Activated naive CD4-positive, alpha-beta T cell treated with anti-CD3 and anti-CD28 coated beads for 36 hours (primary cell): ENCODE data around the gene SLC12A2. TPM values are rescaled to one million over a fixed set of nuclear protein-coding genes. Genes with fewer than 3 reads are reported as not detected.

Source experiments
- CTCF ChIA-PET: fragments of 350-600 bp; sonication (Branson Sonifier 250); formaldehyde crosslinking; loops from one replicate; lab custom pipeline; 2021; ENCODE audit warnings: antibody characterized with exemption; lab: Charles Lee
- DNase-seq: peaks from one replicate; pipeline ENCODE4 v3.0.0-alpha.2; 2020
- H3K27ac Mint-ChIP-seq: one replicate; pipeline ENCODE4 v1.8.0; 2021; ENCODE audit warnings: mild to moderate bottlenecking, mixed read lengths
- H3K27me3 Mint-ChIP-seq: one replicate; pipeline ENCODE4 v1.8.0; 2021; ENCODE audit warnings: low read depth, mixed read lengths
- H3K36me3 Mint-ChIP-seq: one replicate; pipeline ENCODE4 v1.8.0; 2021; ENCODE audit warnings: low read depth, mixed read lengths
- H3K4me1 Mint-ChIP-seq: one replicate; pipeline ENCODE4 v1.8.0; 2021; ENCODE audit warnings: low read depth, mixed read lengths
- H3K4me3 Mint-ChIP-seq: one replicate; pipeline ENCODE4 v1.8.0; 2021; ENCODE audit warnings: mild to moderate bottlenecking, moderate library complexity, mixed read lengths
- H3K9me3 Mint-ChIP-seq: one replicate; pipeline ENCODE4 v1.8.0; 2021; ENCODE audit warnings: mixed read lengths
- intact Hi-C: fragments of 100-400 bp; cut with micrococcal nuclease; formaldehyde crosslinking; loops from one replicate; pipeline ENCODE4 v1.15.1; 2023
- total RNA-seq, 2 experiments: library from RNA; stranded (reverse); gene quantifications; one replicate each; pipeline ENCODE4 v1.2.3, GENCODE V29; 2021

Gene SLC12A2
- total RNA-seq, 2 experiments from 2014 or later = 5.3 to 6.8 TPM

GRCh38 chr5:128100860-128101557 lies 17.4 kb downstream of the SLC12A2 start:
- no peaks in the 10 kb centered on the region for H3K27me3 Mint-ChIP-seq
- peaks cover 20% of the 10 kb centered on the region for H3K36me3 Mint-ChIP-seq
- no peak overlapping the region for H3K27ac Mint-ChIP-seq
- CTCF ChIA-PET = no interaction called here
- peaks cover 16% of the 10 kb centered on the region for H3K9me3 Mint-ChIP-seq
- H3K4me1 Mint-ChIP-seq = no peaks in the 10 kb centered on the region
- H3K4me3 Mint-ChIP-seq = no peak overlapping the region
- intact Hi-C loops = no loop called here
- no peak for DNase-seq

DNA sequence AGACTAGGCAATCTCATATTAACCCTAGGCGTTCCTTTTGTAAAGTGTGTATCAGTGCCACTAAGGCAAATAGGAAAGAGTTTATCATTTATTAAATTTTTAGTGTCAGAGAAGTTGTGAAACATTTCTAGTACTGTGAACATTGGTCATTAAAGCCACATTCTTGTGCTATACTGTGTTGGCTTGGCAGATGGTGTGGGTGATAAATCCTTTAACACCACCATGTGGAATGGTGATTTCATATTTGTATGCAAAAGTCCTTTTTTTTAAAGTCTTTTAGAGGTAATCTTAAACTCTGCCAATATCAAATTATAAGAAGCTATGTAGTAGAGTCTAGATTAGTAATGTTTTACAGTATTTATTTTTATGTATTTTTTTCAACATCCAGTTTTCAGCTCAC lies 18.1 kb downstream of the SLC12A2 start:
- DNase-seq = no peak
- Mint-ChIP-seq H3K27me3 (no peaks in the 10 kb centered on the region), H3K4me3 (no peak overlapping the region), H3K9me3 (peaks cover 14% of the 10 kb centered on the region), H3K36me3 (peaks cover 19% of the 10 kb centered on the region), H3K27ac (no peak overlapping the region), H3K4me1 (no peaks in the 10 kb centered on the region)
- intact Hi-C loops = no loop called here
- CTCF ChIA-PET = no interaction called here

DNA sequence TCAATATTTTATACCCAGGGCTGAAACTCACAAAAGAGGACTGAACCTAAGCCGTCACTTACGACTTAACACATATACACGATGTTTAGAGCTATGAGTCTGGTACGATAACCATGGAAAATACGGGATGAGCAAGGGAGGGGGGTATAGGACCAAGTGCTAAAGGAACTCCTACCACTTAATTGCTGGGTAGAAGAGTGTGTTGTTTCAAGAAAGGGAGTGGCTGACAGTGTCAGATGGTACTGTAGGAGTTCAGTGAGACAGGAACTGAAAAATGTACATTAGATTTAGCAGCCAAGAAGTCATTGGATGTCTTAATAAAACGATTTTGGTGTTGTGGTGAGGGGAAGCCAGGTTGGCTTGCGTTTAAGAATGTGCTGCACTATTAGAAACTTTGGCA lies 21.6 kb downstream of the SLC12A2 start:
- Mint-ChIP-seq H3K4me1 (no peaks in the 10 kb centered on the region), H3K27me3 (no peaks in the 10 kb centered on the region), H3K36me3 (peaks cover 10% of the 10 kb centered on the region), H3K27ac (no peak overlapping the region), H3K9me3 (no peaks in the 10 kb centered on the region), H3K4me3 (no peak overlapping the region)
- CTCF ChIA-PET = interaction anchor here (0.7 kb wide), 1 partner anchor 9 kb away, joined by 4 read pairs; no protein-coding TSS in a partner anchor
- DNase-seq = no peak
- intact Hi-C loops = no loop called here

DNA sequence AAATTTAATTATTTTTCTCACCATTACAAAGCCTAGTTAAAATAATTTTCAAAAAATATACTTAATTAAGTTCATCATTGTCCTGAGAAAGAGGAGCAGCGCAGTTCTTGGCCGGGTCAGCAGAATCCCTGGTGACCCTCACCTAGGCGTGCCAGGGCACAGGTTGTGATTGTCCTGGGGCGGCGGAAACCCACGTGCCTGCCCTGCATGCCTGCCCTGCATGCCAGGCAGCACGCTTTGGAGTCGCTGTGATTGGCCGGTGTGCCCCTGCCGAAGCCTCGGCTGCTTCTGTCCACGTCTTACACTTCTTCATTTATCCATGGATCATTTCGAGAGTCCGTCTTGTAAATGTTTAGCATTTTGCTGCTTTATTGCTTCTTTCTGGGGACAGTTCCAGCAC lies 25.6 kb downstream of the SLC12A2 start:
- H3K36me3 Mint-ChIP-seq = peaks cover 18% of the 10 kb centered on the region
- CTCF ChIA-PET = no interaction called here
- H3K9me3 Mint-ChIP-seq = no peaks in the 10 kb centered on the region
- H3K27ac Mint-ChIP-seq = no peak overlapping the region
- peaks cover 10% of the 10 kb centered on the region for H3K4me1 Mint-ChIP-seq
- intact Hi-C loops = no loop called here
- no peaks in the 10 kb centered on the region for H3K27me3 Mint-ChIP-seq
- DNase-seq = no peak
- no peak overlapping the region for H3K4me3 Mint-ChIP-seq

DNA sequence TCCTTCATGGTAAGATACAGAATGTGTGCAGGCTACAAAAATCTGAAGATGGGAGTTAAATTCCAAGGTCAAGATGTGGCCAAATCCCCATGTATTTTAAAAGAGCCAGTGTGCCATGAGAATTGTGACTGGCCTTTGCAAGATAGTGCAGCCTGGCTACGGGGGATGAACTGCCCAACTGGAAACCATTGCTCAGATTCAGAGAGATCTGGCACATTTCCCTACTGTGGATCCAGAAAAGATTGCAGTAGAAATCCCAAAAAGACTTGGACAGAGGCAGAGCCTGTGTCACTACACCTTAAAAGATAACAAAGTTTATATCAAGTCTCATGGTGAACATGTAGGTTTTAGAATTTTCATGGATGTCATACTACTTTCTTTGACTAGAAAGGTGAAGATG lies 26.2 kb downstream of the SLC12A2 start:
- Mint-ChIP-seq H3K4me3 (no peak overlapping the region), H3K27me3 (no peaks in the 10 kb centered on the region), H3K27ac (no peak overlapping the region), H3K9me3 (no peaks in the 10 kb centered on the region), H3K36me3 (peaks cover 23% of the 10 kb centered on the region), H3K4me1 (peaks cover 10% of the 10 kb centered on the region)
- no peak for DNase-seq
- CTCF ChIA-PET = no interaction called here
- intact Hi-C loops = no loop called here

- Mint-ChIP-seq H3K4me3 (no peak overlapping the region), H3K27ac (no peak overlapping the region), H3K27me3 (no peaks in the 10 kb centered on the region), H3K9me3 (no peaks in the 10 kb centered on the region), H3K36me3 (peaks cover 38% of the 10 kb centered on the region), H3K4me1 (peaks cover 10% of the 10 kb centered on the region)
- no peak for DNase-seq
- CTCF ChIA-PET = interaction anchor here (0.6 kb wide), 1 partner anchor 48 kb away, joined by 3 read pairs; no protein-coding TSS in a partner anchor
- intact Hi-C loops = no loop called here
Measured at GRCh38 chr5:128111818-128112448, 28.4 kb downstream of the SLC12A2 start.

- no peak for DNase-seq
- Mint-ChIP-seq H3K9me3 (peaks cover 12% of the 10 kb centered on the region), H3K36me3 (peaks cover 51% of the 10 kb centered on the region), H3K27me3 (no peaks in the 10 kb centered on the region), H3K4me3 (no peak overlapping the region), H3K27ac (no peak overlapping the region), H3K4me1 (peaks cover 5% of the 10 kb centered on the region)
- intact Hi-C loops = no loop called here
- CTCF ChIA-PET = no interaction called here
Measured at GRCh38 chr5:128116445-128116844, 32.9 kb downstream of the SLC12A2 start.

- Mint-ChIP-seq H3K27me3 (no peaks in the 10 kb centered on the region), H3K9me3 (peaks cover 12% of the 10 kb centered on the region), H3K27ac (no peak overlapping the region), H3K4me1 (no peaks in the 10 kb centered on the region), H3K4me3 (no peak overlapping the region), H3K36me3 (peaks cover 46% of the 10 kb centered on the region)
- DNase-seq = no peak
- intact Hi-C loops = no loop called here
- CTCF ChIA-PET = no interaction called here
Measured at GRCh38 chr5:128118214-128118613, 34.6 kb downstream of the SLC12A2 start.

DNA sequence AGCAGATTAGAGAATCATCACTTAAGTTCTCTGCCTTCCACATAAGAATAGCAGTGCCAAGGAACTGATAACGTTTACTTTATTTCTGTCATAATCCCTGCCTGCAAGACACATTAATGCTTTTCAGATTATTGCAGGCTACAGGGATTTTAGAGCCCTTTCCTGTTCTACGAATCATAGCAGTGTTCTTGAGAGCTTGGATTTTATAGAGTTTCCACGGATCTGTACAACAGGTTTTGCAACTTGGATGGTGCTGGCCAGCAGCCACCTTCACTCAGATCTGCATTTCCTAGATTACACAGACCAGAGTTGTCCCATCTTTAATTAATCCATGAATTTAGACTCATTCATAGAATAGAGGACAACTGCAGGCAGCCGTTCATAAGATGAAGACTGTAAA lies 38.1 kb downstream of the SLC12A2 start:
- Mint-ChIP-seq H3K27ac (no peak overlapping the region), H3K4me3 (no peak overlapping the region), H3K36me3 (peaks cover 25% of the 10 kb centered on the region), H3K9me3 (peaks cover 12% of the 10 kb centered on the region), H3K27me3 (no peaks in the 10 kb centered on the region), H3K4me1 (no peaks in the 10 kb centered on the region)
- no peak for DNase-seq
- intact Hi-C loops = no loop called here
- CTCF ChIA-PET = no interaction called here

- CTCF ChIA-PET = no interaction called here
- DNase-seq = no peak
- H3K9me3 Mint-ChIP-seq = peaks cover 1% of the 10 kb centered on the region
- no peaks in the 10 kb centered on the region for H3K27me3 Mint-ChIP-seq
- H3K4me3 Mint-ChIP-seq = no peak overlapping the region
- H3K27ac Mint-ChIP-seq = no peak overlapping the region
- H3K4me1 Mint-ChIP-seq = no peaks in the 10 kb centered on the region
- intact Hi-C loops = no loop called here
- H3K36me3 Mint-ChIP-seq = peaks cover 6% of the 10 kb centered on the region
Measured at GRCh38 chr5:128123936-128124335, 40.4 kb downstream of the SLC12A2 start.

- Mint-ChIP-seq H3K9me3 (no peaks in the 10 kb centered on the region), H3K36me3 (peaks cover 8% of the 10 kb centered on the region), H3K27ac (no peak overlapping the region), H3K4me1 (no peaks in the 10 kb centered on the region), H3K27me3 (no peaks in the 10 kb centered on the region), H3K4me3 (no peak overlapping the region)
- DNase-seq = no peak
- CTCF ChIA-PET = interaction anchor here (0.7 kb wide), 1 partner anchor 13 kb away, joined by 3 read pairs; no protein-coding TSS in a partner anchor
- intact Hi-C loops = no loop called here
Measured at GRCh38 chr5:128126241-128126640, 42.7 kb downstream of the SLC12A2 start.

- no peak overlapping the region for H3K27ac Mint-ChIP-seq
- intact Hi-C loops = no loop called here
- CTCF ChIA-PET = no interaction called here
- no peaks in the 10 kb centered on the region for H3K9me3 Mint-ChIP-seq
- H3K4me3 Mint-ChIP-seq = no peak overlapping the region
- H3K36me3 Mint-ChIP-seq = peaks cover 41% of the 10 kb centered on the region
- no peak for DNase-seq
- H3K4me1 Mint-ChIP-seq = no peaks in the 10 kb centered on the region
- no peaks in the 10 kb centered on the region for H3K27me3 Mint-ChIP-seq
Measured at GRCh38 chr5:128132499-128132898, 48.9 kb downstream of the SLC12A2 start.

DNA sequence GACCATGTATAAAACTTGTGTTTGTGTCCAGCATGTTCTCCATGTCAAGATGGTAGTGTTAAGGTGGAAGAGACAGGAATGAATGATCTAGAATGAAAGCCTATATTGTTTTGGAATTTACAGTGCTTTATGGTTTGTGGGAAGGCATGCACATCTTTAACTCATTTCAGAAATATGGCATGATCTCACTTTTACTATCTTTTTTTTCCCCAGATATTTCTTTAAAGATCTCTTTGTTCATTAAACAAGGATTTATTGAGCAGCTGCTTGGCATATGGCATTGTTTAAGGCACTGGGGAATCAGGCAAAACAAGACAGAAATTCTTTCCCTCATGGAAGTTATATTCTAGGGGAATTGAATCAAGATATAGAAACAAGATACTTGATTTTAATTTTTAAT lies 51.7 kb downstream of the SLC12A2 start:
- no peaks in the 10 kb centered on the region for H3K27me3 Mint-ChIP-seq
- peaks cover 47% of the 10 kb centered on the region for H3K36me3 Mint-ChIP-seq
- CTCF ChIA-PET = no interaction called here
- DNase-seq = no peak
- H3K4me1 Mint-ChIP-seq = no peaks in the 10 kb centered on the region
- no peaks in the 10 kb centered on the region for H3K9me3 Mint-ChIP-seq
- no peak overlapping the region for H3K27ac Mint-ChIP-seq
- H3K4me3 Mint-ChIP-seq = no peak overlapping the region
- intact Hi-C loops = no loop called here
